HCT116 (cell line): ENCODE measurements around the gene FYCO1. TPM values are rescaled to one million over a fixed set of nuclear protein-coding genes. Genes with fewer than 3 reads are reported as not detected.

Experiments used
- ATAC-seq: fragments of 200-7000 bp; cut with Tn5 transposase; 2 replicates; pipeline ENCODE4 v1.9.1; 2020; ENCODE audit warnings: mild to moderate bottlenecking, moderate library complexity
- BruUV-seq: library from RNA; stranded (reverse); fragments of 400-500 nt; replicated peaks from 2 replicates; lab custom pipeline; 2021; lab: Mats Ljungman, UMichigan
- CTCF ChIA-PET: fragments of 300-600 bp; sonication (Branson Sonifier 250); formaldehyde crosslinking; loops from one replicate; lab custom pipeline; 2021; ENCODE audit warnings: antibody characterized with exemption; lab: Charles Lee
- POLR2A ChIA-PET: fragments of 300-600, 350-600 bp; sonication (Branson Sonifier 250); formaldehyde crosslinking; loops from one replicate; lab custom pipeline; 2021; ENCODE audit warnings: antibody characterized with exemption; lab: Charles Lee
- RAD21 ChIA-PET, 2 experiments: fragments of 300-600 bp; sonication (Branson Sonifier 250); formaldehyde crosslinking; loops; one replicate each; lab custom pipeline; 2023; ENCODE audit warnings: low total read pairs in 2 of 2; ENCODE audit not compliant: uncharacterized antibody in 2 of 2, unreplicated experiment in 2 of 2, low non-redundant PET in 1 of 2; lab: Charles Lee
- DNase-seq: peaks from one replicate; pipeline ENCODE4 v3.0.0-alpha.2; 2010; ENCODE audit warnings: low read depth, low spot score
- H2AFZ ChIP-seq: fragments of 200-600 bp; shearing (Covaris generic), sonication (generic); 2 replicates; pipeline ENCODE4 v1.6.1; 2017; ENCODE audit warnings: low read depth, mixed run types, mixed read lengths, antibody characterized with exemption, low read length; ENCODE audit not compliant: poor library complexity, severe bottlenecking
- H3K27ac ChIP-seq: 2 replicates; pipeline ENCODE4 v1.5.1; 2012; ENCODE audit warnings: low read depth, low read length
- H3K27me3 ChIP-seq: fragments of 200-600 bp; sonication (generic); 2 replicates; pipeline ENCODE4 v1.6.1; 2016; ENCODE audit warnings: mixed run types, low read length, mixed read lengths; ENCODE audit not compliant: insufficient read depth
- H3K36me3 ChIP-seq, 2 experiments: fragments of 200-500 bp in 1 of 2; fragments of 200-600 bp in 1 of 2; sonication (Bioruptor generic) in 1 of 2; sonication (generic) in 1 of 2; 2 replicates each; pipeline versions ENCODE4 v1.5.1 to v1.6.1; 2014 to 2016; ENCODE audit warnings: low read length in 2 of 2, inconsistent platforms in 1 of 2, mixed read lengths in 1 of 2, mixed run types in 1 of 2; ENCODE audit not compliant: insufficient read depth in 2 of 2, control insufficient read depth in 1 of 2
- H3K4me1 ChIP-seq, 2 experiments: fragments of 200-600 bp in 1 of 2; sonication (generic) in 1 of 2; 2 replicates each; pipeline versions ENCODE4 v1.5.1 to v1.6.1; 2012 to 2017; ENCODE audit warnings: low read length in 2 of 2, inconsistent platforms in 1 of 2, mild to moderate bottlenecking in 1 of 2, mixed read lengths in 1 of 2, mixed run types in 1 of 2, moderate library complexity in 1 of 2; ENCODE audit not compliant: insufficient read depth in 2 of 2, control insufficient read depth in 1 of 2
- H3K4me2 ChIP-seq: fragments of 200-600 bp; sonication (generic); 2 replicates; pipeline ENCODE4 v1.6.1; 2017; ENCODE audit warnings: mixed run types, low read length, mixed read lengths
- H3K4me3 ChIP-seq, 2 experiments: fragments of 200-600 bp in 1 of 2; sonication (generic) in 1 of 2; replicated peaks in 1 of 2; 2 replicates each; pipeline ENCODE4 v1.5.1; 2011 to 2016; ENCODE audit warnings: low read length in 2 of 2, control low read depth in 1 of 2, low read depth in 1 of 2, mild to moderate bottlenecking in 1 of 2, mixed read lengths in 1 of 2, mixed run types in 1 of 2
- H3K79me2 ChIP-seq: fragments of 200-600 bp; sonication (generic); 2 replicates; pipeline ENCODE4 v1.6.1; 2017; ENCODE audit warnings: mild to moderate bottlenecking, mixed run types, low read length, moderate library complexity, mixed read lengths; ENCODE audit not compliant: insufficient read depth
- H3K9ac ChIP-seq: fragments of 200-600 bp; sonication (generic); 2 replicates; pipeline ENCODE4 v1.6.1; 2016; ENCODE audit warnings: low read length, mixed read lengths
- H3K9me2 ChIP-seq: fragments of 200-600 bp; sonication (generic), shearing (Covaris generic); 2 replicates; pipeline ENCODE4 v1.6.1; 2017; ENCODE audit warnings: mixed run types, mild to moderate bottlenecking, moderate library complexity; ENCODE audit not compliant: insufficient read depth
- H3K9me3 ChIP-seq, 2 experiments: fragments of 200-500 bp in 1 of 2; fragments of 200-600 bp in 1 of 2; sonication (Bioruptor generic) in 1 of 2; sonication (generic) in 1 of 2; 2 replicates each; pipeline ENCODE4 v1.6.1; 2014 to 2017; ENCODE audit warnings: low read length in 2 of 2, mixed read lengths in 2 of 2, inconsistent platforms in 1 of 2, low read depth in 1 of 2, mild to moderate bottlenecking in 1 of 2, mixed run types in 1 of 2, moderate library complexity in 1 of 2; ENCODE audit not compliant: control insufficient read depth in 1 of 2, insufficient read depth in 1 of 2
- H4K20me1 ChIP-seq: fragments of 200-600 bp; sonication (generic), shearing (Covaris generic); 2 replicates; pipeline ENCODE4 v1.6.1; 2017; ENCODE audit warnings: mixed run types, mild to moderate bottlenecking, moderate library complexity; ENCODE audit not compliant: insufficient read depth
- EGR1 ChIP-seq: IDR thresholded peaks from 2 replicates; pipeline ENCODE4 v1.6.1; 2012; ENCODE audit warnings: low read depth
- EZH2 ChIP-seq: fragments of 200-600 bp; sonication (generic); IDR thresholded peaks from 2 replicates; pipeline ENCODE4 v1.6.1; 2017; ENCODE audit warnings: antibody characterized with exemption, mixed run types
- EZH2phosphoT487 ChIP-seq: fragments of 200-600 bp; IDR thresholded peaks from 2 replicates; pipeline ENCODE4 v1.6.1; 2018; ENCODE audit warnings: antibody characterized with exemption, borderline replicate concordance
- FOSL1 ChIP-seq: IDR thresholded peaks from 2 replicates; pipeline ENCODE4 v1.6.1; 2012; ENCODE audit warnings: low read depth
- JUND ChIP-seq: IDR thresholded peaks from 2 replicates; pipeline ENCODE4 v1.6.1; 2012
- POLR2A ChIP-seq: IDR thresholded peaks from 2 replicates; pipeline ENCODE4 v1.7.0; 2011; ENCODE audit warnings: borderline replicate concordance; ENCODE audit not compliant: insufficient read depth, insufficient read length; ENCODE audit errors: extremely low read depth
- POLR2AphosphoS5 ChIP-seq: IDR thresholded peaks from 2 replicates; pipeline ENCODE4 v1.6.1; 2011; ENCODE audit warnings: mild to moderate bottlenecking, low read depth, low read length, moderate library complexity
- YY1 ChIP-seq: IDR thresholded peaks from 2 replicates; pipeline ENCODE4 v1.6.1; 2011; ENCODE audit warnings: low read length, low read depth, moderate library complexity, mild to moderate bottlenecking; ENCODE audit not compliant: insufficient replicate concordance; ENCODE audit errors: extremely low read depth
- ZFX ChIP-seq: fragments of 450-650 bp; IDR thresholded peaks from 2 replicates; pipeline ENCODE4 v1.6.1; 2017
- intact Hi-C: fragments of 100-400 bp; cut with micrococcal nuclease; formaldehyde crosslinking; loops from 2 replicates; pipeline ENCODE4 v1.10.0; 2022
- total RNA-seq: library from RNA; stranded (reverse); gene quantifications from one replicate; pipeline ENCODE4 v1.2.1, GENCODE V29; 2021; ENCODE audit not compliant: unreplicated experiment
- TF ChIP-seq, protein P1 (sequence below): IDR thresholded peaks from 2 replicates; pipeline ENCODE4 v1.6.1; 2012; ENCODE audit warnings: low read depth
- TF ChIP-seq, protein P2 (sequence below): IDR thresholded peaks from 2 replicates; pipeline ENCODE4 v1.6.1; 2012

FYCO1 gene
- total RNA-seq, 1 experiment from 2014 or later, result 15.8 TPM

DNA sequence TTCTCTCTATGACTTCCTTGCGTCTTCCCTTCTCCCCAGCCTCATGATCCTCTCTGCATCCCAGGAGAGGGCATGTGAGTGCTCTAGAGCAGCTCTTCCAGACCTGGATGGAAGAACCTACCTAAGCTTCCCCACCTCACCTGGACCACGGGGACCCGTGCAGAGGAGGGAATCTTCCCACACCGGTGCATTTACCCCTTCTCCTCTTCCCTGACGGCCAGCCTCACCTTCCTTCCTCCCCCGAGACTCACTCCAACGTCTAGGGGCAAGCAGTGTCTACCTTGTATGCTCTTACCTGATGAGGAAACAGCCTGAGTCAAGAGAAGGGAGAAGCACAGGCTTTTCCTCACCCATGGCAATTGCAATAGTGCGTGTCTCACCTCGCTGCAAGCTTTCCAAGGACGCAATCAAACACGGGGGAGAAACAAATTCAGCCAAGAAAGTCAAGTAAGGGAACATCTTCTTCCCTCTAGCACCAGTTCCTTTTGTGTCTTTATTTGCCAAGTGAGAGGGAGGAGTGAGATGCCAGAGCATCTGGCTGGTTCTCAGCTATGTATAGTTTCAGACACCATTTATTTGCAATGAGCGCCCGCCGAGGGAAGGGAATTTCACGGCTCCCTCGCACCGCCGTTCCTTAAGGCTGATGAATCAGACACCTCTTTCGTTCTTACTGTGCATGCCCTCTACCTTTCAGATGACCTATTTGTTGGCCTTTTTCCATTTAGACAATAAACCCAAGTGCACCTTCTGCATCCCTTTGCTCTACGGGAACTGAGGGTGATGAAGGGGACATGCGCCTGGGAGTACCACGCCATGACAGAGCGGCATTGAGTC is 111.0 kb downstream of the FYCO1 start:
- no peaks in the 10 kb centered on the region for H3K9me2 ChIP-seq
- intact Hi-C loops, result no loop called here
- ChIA-PET CTCF (no interaction called here), RAD21 (no interaction called here), POLR2A (no interaction called here)
- H3K36me3 ChIP-seq, result no peaks in the 10 kb centered on the region
- no peak for TF ChIP-seq YY1
- no peak for TF ChIP-seq JUND
- TF ChIP-seq POLR2AphosphoS5, result no peak
- TF ChIP-seq, protein P1, sequence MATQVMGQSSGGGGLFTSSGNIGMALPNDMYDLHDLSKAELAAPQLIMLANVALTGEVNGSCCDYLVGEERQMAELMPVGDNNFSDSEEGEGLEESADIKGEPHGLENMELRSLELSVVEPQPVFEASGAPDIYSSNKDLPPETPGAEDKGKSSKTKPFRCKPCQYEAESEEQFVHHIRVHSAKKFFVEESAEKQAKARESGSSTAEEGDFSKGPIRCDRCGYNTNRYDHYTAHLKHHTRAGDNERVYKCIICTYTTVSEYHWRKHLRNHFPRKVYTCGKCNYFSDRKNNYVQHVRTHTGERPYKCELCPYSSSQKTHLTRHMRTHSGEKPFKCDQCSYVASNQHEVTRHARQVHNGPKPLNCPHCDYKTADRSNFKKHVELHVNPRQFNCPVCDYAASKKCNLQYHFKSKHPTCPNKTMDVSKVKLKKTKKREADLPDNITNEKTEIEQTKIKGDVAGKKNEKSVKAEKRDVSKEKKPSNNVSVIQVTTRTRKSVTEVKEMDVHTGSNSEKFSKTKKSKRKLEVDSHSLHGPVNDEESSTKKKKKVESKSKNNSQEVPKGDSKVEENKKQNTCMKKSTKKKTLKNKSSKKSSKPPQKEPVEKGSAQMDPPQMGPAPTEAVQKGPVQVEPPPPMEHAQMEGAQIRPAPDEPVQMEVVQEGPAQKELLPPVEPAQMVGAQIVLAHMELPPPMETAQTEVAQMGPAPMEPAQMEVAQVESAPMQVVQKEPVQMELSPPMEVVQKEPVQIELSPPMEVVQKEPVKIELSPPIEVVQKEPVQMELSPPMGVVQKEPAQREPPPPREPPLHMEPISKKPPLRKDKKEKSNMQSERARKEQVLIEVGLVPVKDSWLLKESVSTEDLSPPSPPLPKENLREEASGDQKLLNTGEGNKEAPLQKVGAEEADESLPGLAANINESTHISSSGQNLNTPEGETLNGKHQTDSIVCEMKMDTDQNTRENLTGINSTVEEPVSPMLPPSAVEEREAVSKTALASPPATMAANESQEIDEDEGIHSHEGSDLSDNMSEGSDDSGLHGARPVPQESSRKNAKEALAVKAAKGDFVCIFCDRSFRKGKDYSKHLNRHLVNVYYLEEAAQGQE, result no peak
- TF ChIP-seq POLR2A, result no peak
- TF ChIP-seq EZH2, result no peak
- no peak for TF ChIP-seq EGR1
- TF ChIP-seq FOSL1, result no peak
- TF ChIP-seq, protein P2, sequence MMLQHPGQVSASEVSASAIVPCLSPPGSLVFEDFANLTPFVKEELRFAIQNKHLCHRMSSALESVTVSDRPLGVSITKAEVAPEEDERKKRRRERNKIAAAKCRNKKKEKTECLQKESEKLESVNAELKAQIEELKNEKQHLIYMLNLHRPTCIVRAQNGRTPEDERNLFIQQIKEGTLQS, result no peak
- no peak for TF ChIP-seq EZH2phosphoT487
- no peak for TF ChIP-seq ZFX
- no TSS peak for BruUV-seq
- ATAC-seq, result no peak
- no peak for DNase-seq
- no peak overlapping the region for H3K4me2 ChIP-seq
- no peaks in the 10 kb centered on the region for H3K9me3 ChIP-seq
- no peak overlapping the region for H3K27ac ChIP-seq
- H3K27me3 ChIP-seq, result no peaks in the 10 kb centered on the region
- no peaks in the 10 kb centered on the region for H4K20me1 ChIP-seq
- no peak overlapping the region for H3K9ac ChIP-seq
- H2AFZ ChIP-seq, result no peak overlapping the region
- peaks cover 2 to 12% of the 10 kb centered on the region in 2 experiments; a peak in 2 of 4 replicates for H3K4me1 ChIP-seq
- no peak overlapping the region for H3K4me3 ChIP-seq
- no peaks in the 10 kb centered on the region for H3K79me2 ChIP-seq
